Lung (tissue), 12 donors: ENCODE measurements around the gene REEP1. TPM values are rescaled to one million over a fixed set of nuclear protein-coding genes. Genes with fewer than 3 reads are reported as not detected.

Experiments
- ATAC-seq: fragments of 200-7000 bp; cut with Tn5 transposase; one replicate; pipeline ENCODE4 v1.9.1; 2020; ENCODE audit warnings: moderate number of reproducible peaks; ENCODE audit not compliant: insufficient read depth, low FRiP score
- DNase-seq, 3 donors: peaks; one replicate each; pipeline ENCODE4 v3.0.0-alpha.2; 2013 to 2017
- H3K27ac ChIP-seq, 2 donors: one replicate each; pipeline ENCODE4 v1.5.1; 2013; ENCODE audit warnings: mild to moderate bottlenecking in 2 of 2, moderate library complexity in 2 of 2, control low read depth in 1 of 2, inconsistent platforms in 1 of 2, low read depth in 1 of 2, low read length in 1 of 2
- H3K27me3 ChIP-seq, 3 donors: one replicate each; pipeline ENCODE4 v1.5.1; 2013; ENCODE audit warnings: low read length in 2 of 3; ENCODE audit not compliant: control insufficient read depth in 3 of 3, insufficient read depth in 3 of 3
- H3K36me3 ChIP-seq, 4 donors: one replicate each; pipeline ENCODE4 v1.5.1; 2013; ENCODE audit warnings: low read length in 4 of 4, mild to moderate bottlenecking in 1 of 4, moderate library complexity in 1 of 4; ENCODE audit not compliant: control insufficient read depth in 4 of 4, insufficient read depth in 4 of 4
- H3K4me1 ChIP-seq, 5 donors: one replicate each; pipeline ENCODE4 v1.5.1; 2013; ENCODE audit warnings: low read length in 5 of 5, mild to moderate bottlenecking in 2 of 5, moderate library complexity in 1 of 5; ENCODE audit not compliant: control insufficient read depth in 5 of 5, insufficient read depth in 5 of 5
- H3K4me3 ChIP-seq: one replicate; pipeline ENCODE4 v1.5.1; 2013; ENCODE audit warnings: mild to moderate bottlenecking, control low read depth, moderate library complexity
- H3K9ac ChIP-seq, 2 donors: one replicate each; pipeline ENCODE4 v1.5.1; 2013; ENCODE audit warnings: low read length in 2 of 2, control low read depth in 1 of 2; ENCODE audit not compliant: insufficient read depth in 1 of 2
- H3K9me3 ChIP-seq, 4 donors: one replicate each; pipeline ENCODE4 v1.5.1; 2013; ENCODE audit warnings: low read length in 3 of 4, mild to moderate bottlenecking in 1 of 4, moderate library complexity in 1 of 4; ENCODE audit not compliant: control insufficient read depth in 4 of 4, insufficient read depth in 3 of 4
- CTCF ChIP-seq: IDR thresholded peaks from 2 replicates; pipeline ENCODE4 v1.5.1; 2012; ENCODE audit warnings: mild to moderate bottlenecking; ENCODE audit errors: control extremely low read depth, extremely low read depth
- WGBS, 2 donors: extraction: QIAGEN DNeasy Blood & Tissue Kit; methylation state at CpG; one replicate each; pipeline ENCODE4 v1.1.7; 2013; 5-methylcytosine and 5-hydroxymethylcytosine counted together
- polyA plus RNA-seq, 2 donors: library from polyadenylated mRNA; stranded (reverse); fragments of 200-250 nt; gene quantifications; one replicate each; pipeline ENCODE4 v1.2.1, GENCODE V29; 2013
- total RNA-seq, 2 donors: library from RNA; depleted of rRNA in 1 of 2; stranded (reverse); fragments of >200 nt in 1 of 2; gene quantifications; one replicate each; pipeline ENCODE4 v1.2.1, GENCODE V29; 2014 to 2021
- donor health status: control.
- donor health status: control.
- donor health status: Bipolar disorder and iron deficiency.
- donor health status: healthy.
- donor health status: DM: yes; HTN: yes; CAD: no.

The REEP1 gene
- total and polyA plus RNA-seq, 4 donors, result 2.4 to 19.7 (median 5.4) TPM

DNA sequence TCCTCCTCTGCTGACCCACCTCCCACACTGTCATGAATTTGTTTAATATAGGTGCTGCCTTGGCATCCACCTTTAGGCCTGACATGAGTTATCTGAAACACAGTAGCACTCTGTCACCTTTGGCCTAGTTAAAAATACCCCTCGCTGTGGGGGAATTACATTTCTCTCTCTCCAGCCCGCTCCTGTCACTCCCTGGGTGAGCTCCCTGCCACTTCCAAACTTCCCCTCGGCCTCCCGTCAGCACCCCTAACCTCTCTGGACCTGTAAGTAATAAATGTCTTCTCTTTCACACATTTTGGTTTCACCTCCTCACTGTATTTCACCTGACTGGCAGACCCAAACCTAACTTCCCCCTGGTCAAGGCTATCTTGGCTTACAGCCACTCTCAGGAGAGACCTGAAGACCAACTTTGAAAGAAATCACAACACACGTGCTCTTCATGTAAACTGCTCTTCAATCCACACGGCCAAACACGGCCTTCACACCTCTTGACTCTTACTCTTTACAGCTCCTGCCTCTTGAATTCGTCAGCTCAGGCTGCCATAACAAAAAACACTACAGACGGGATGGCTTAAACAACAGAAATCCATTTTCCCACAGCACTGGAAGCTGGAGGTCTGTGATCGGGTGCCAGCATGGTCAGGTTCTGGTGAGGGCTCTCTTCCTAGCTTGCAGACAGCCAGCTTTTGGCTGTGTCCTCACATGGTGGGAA lies 28.3 kb downstream of the REEP1 start:
- ATAC-seq, result no peak

DNA sequence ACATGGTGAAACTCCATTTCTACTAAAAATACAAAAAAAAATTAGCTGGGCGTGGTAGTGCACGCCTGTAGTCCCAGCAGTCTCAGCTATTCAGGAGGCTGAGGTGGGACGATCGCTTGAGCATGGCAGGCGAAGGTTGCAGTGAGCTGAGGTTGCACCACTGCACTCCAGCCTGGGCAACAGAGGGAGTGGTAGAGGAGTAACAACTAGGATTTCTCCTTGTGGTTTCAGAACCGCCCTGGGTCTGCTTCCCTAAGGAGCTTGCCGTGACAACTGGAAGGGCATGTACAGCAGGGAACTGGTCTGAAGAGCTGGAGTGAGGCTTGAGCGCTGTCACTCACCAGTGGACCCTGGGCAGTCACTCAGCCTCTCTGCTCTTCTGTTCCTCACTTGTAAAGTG lies 29.1 kb downstream of the REEP1 start:
- Histone ChIP-seq H3K4me1 (peaks cover 0 to 26% (median 4%) of the 10 kb centered on the region in 5 donors), H3K27ac (no peak overlapping the region), H3K9me3 (no peaks in the 10 kb centered on the region), H3K4me3 (no peak overlapping the region), H3K9ac (no peak overlapping the region), H3K36me3 (no peaks in the 10 kb centered on the region), H3K27me3 (no peaks in the 10 kb centered on the region)
- no peak for DNase-seq
- WGBS, 2 donors, result 93 to 95% methylated on average over 8 of the region's 8 CpGs
- no peak for ATAC-seq
- TF ChIP-seq CTCF, result no peak

More for the DNA sequence above, 28.3 kb downstream of the REEP1 start:
- TF ChIP-seq CTCF, result no peak
- H3K27me3 ChIP-seq, result no peaks in the 10 kb centered on the region
- no peak overlapping the region for H3K9ac ChIP-seq
- H3K9me3 ChIP-seq, result no peaks in the 10 kb centered on the region
- H3K27ac ChIP-seq, result no peak overlapping the region
- 89 to 94% methylated on average over 10 of the region's 10 CpGs for WGBS, 2 donors
- no peak overlapping the region for H3K4me3 ChIP-seq
- H3K4me1 ChIP-seq, result peaks cover 0 to 23% (median 4%) of the 10 kb centered on the region in 5 donors
- no peak for DNase-seq
- H3K36me3 ChIP-seq, result no peaks in the 10 kb centered on the region

DNA sequence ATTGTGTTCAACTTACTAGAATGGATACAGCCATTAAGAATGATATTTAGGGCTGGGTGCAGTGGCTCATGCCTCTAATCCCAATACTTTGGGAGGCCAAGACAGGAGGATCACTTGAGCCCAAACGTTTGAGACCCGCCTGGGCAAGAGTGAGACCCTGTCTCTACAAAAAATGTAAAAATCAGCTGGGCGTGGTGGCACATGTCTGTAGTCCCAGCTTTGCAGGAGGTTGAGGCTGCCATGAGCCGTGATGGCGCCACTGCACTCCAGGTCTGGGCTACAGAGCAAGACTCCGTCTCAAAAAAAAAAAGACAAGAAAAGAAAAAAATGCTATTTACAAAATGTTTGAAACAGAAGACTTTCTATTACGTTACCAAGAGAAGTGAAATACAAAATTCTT lies 30.0 kb downstream of the REEP1 start:
- WGBS, 2 donors, result 92 to 97% methylated on average over 7 of the region's 7 CpGs
- H3K27me3 ChIP-seq, result no peaks in the 10 kb centered on the region
- ATAC-seq, result no peak
- no peak overlapping the region for H3K9ac ChIP-seq
- no peak overlapping the region for H3K27ac ChIP-seq
- peaks cover 0 to 32% (median 4%) of the 10 kb centered on the region in 5 donors for H3K4me1 ChIP-seq
- no peaks in the 10 kb centered on the region for H3K9me3 ChIP-seq
- no peak overlapping the region for H3K4me3 ChIP-seq
- no peak for DNase-seq
- H3K36me3 ChIP-seq, result no peaks in the 10 kb centered on the region
- TF ChIP-seq CTCF, result no peak

DNA sequence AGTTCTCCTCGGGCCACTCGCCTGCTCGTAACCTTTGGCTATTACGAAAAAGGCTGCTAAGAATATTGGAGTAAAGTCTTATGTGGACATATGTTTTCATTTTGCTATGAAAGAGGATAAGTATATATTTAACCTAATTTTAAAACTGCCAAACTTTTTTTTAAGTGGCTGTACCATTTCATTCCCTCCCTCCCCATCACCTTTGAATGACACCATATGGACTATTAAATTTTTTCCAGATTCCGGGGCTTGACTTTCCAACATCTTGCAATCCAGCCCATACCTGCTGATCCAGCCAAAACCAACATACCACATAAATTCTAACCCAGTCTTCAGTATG lies 31.5 kb downstream of the REEP1 start:
- no peak for TF ChIP-seq CTCF
- DNase-seq, result no peak
- H3K9me3 ChIP-seq, result no peaks in the 10 kb centered on the region

More for the DNA sequence above, 31.5 kb downstream of the REEP1 start:
- 84 to 96% methylated on average over 5 of the region's 5 CpGs for WGBS, 2 donors
- Histone ChIP-seq H3K4me1 (peaks cover 7 to 47% (median 12%) of the 10 kb centered on the region in 5 donors), H3K27me3 (no peaks in the 10 kb centered on the region), H3K4me3 (no peak overlapping the region), H3K9ac (no peak overlapping the region), H3K36me3 (no peaks in the 10 kb centered on the region), H3K27ac (no peak overlapping the region)
- ATAC-seq, result no peak
